Uterus (tissue), 4 donors: ENCODE results near the gene SMG7. TPM values are rescaled to one million over a fixed set of nuclear protein-coding genes. Genes with fewer than 3 reads are reported as not detected.

ENCODE experiments used
- DNase-seq, 2 donors: peaks; one replicate each; pipeline ENCODE4 v3.0.0-alpha.2; 2019 to 2020
- H3K27ac ChIP-seq, 2 donors: fragments of 200-600 bp; sonication (generic); 1 replicate in 1 of 2; 2 replicates in 1 of 2; pipeline ENCODE4 v1.5.1; 2016 to 2018
- H3K27me3 ChIP-seq, 2 donors: fragments of 200-600 bp; sonication (generic); one replicate each; pipeline ENCODE4 v1.5.1; 2018 to 2019; ENCODE audit warnings: control low read depth in 1 of 2
- H3K36me3 ChIP-seq, 2 donors: fragments of 200-600 bp; sonication (generic); one replicate each; pipeline ENCODE4 v1.5.1; 2019; ENCODE audit warnings: control low read depth in 1 of 2
- H3K4me1 ChIP-seq, 2 donors: fragments of 200-600 bp; sonication (generic); one replicate each; pipeline ENCODE4 v1.5.1; 2018 to 2019; ENCODE audit warnings: control low read depth in 1 of 2
- H3K4me3 ChIP-seq, 2 donors: fragments of 200-600 bp; sonication (generic); 1 replicate in 1 of 2; 2 replicates in 1 of 2; pipeline ENCODE4 v1.5.1; 2018 to 2019; ENCODE audit warnings: mild to moderate bottlenecking in 1 of 2
- H3K9me3 ChIP-seq, 2 donors: fragments of 200-600 bp; sonication (generic); one replicate each; pipeline ENCODE4 v1.5.1; 2019; ENCODE audit warnings: control low read depth in 1 of 2
- CTCF ChIP-seq, 4 experiments: fragments of 200-600 bp in 2 of 4; fragments of 450-650 bp in 2 of 4; sonication (generic) in 2 of 4; IDR thresholded peaks; one replicate each; pipeline ENCODE4 v1.5.1; 2016 to 2019; ENCODE audit warnings: antibody characterized with exemption in 4 of 4, mild to moderate bottlenecking in 2 of 4, moderate library complexity in 1 of 4
- POLR2A ChIP-seq, 2 donors: fragments of 450-650 bp; IDR thresholded peaks; one replicate each; pipeline ENCODE4 v1.6.1; 2016; ENCODE audit warnings: antibody characterized with exemption in 2 of 2, mild to moderate bottlenecking in 1 of 2, moderate library complexity in 1 of 2
- intact Hi-C: fragments of 100-400 bp; cut with DNase I; formaldehyde crosslinking; loops from one replicate; pipeline ENCODE4 v1.15.1; 2023; ENCODE audit warnings: low total_unique reads
- total RNA-seq, 4 donors: library from RNA; depleted of rRNA in 3 of 4; stranded (reverse); fragments of >200 nt in 3 of 4; gene quantifications; one replicate each; pipeline versions ENCODE4 v1.1.0 to v1.2.4, GENCODE V29; 2014 to 2023
- donor health status: DM: yes; HTN: yes; CAD: no.

SMG7 gene
- total RNA-seq, 4 donors from 2014 or later = 9.1 to 63.1 (median 37.0) TPM

- H3K4me3 ChIP-seq = no peak overlapping the region
- H3K4me1 ChIP-seq = no peaks in the 10 kb centered on the region
- TF ChIP-seq CTCF (IDR thresholded peaks at IDR 0.05) (no peak), POLR2A (IDR thresholded peaks at IDR 0.05) (no peak)
- no peaks in the 10 kb centered on the region for H3K27me3 ChIP-seq
- no peaks in the 10 kb centered on the region for H3K36me3 ChIP-seq
- no peak for DNase-seq
- no peaks in the 10 kb centered on the region for H3K9me3 ChIP-seq
- intact Hi-C loops = no loop called here
- H3K27ac ChIP-seq = no peak overlapping the region
Observed at GRCh38 chr1:183537405-183537804, 65.1 kb downstream of the SMG7 start.

GRCh38 chr1:183543619-183544204, 71.4 kb downstream of the SMG7 start:
- no peak for DNase-seq
- H3K27me3 ChIP-seq = no peaks in the 10 kb centered on the region
- H3K4me3 ChIP-seq = no peak overlapping the region
- H3K9me3 ChIP-seq = no peaks in the 10 kb centered on the region
- no peaks in the 10 kb centered on the region for H3K4me1 ChIP-seq
- H3K27ac ChIP-seq = no peak overlapping the region
- H3K36me3 ChIP-seq = no peaks in the 10 kb centered on the region
- no peak for TF ChIP-seq POLR2A (IDR thresholded peaks at IDR 0.05)
- TF ChIP-seq CTCF (IDR thresholded peaks at IDR 0.05) = peak; percentile 41 to 62 (median 51)
- intact Hi-C loops = no loop called here

- intact Hi-C loops = no loop called here
- no peak overlapping the region for H3K4me3 ChIP-seq
- no peaks in the 10 kb centered on the region for H3K36me3 ChIP-seq
- H3K4me1 ChIP-seq = no peaks in the 10 kb centered on the region
- H3K9me3 ChIP-seq = no peaks in the 10 kb centered on the region
- no peak for TF ChIP-seq POLR2A (IDR thresholded peaks at IDR 0.05)
- TF ChIP-seq CTCF (IDR thresholded peaks at IDR 0.05) = no peak
- no peak for DNase-seq
- H3K27me3 ChIP-seq = no peaks in the 10 kb centered on the region
- H3K27ac ChIP-seq = no peak overlapping the region
Observed at GRCh38 chr1:183544598-183545297, 72.4 kb downstream of the SMG7 start.

- DNase-seq = no peak
- Histone ChIP-seq H3K4me1 (no peaks in the 10 kb centered on the region), H3K27ac (no peak overlapping the region), H3K4me3 (no peak overlapping the region), H3K9me3 (no peaks in the 10 kb centered on the region), H3K36me3 (no peaks in the 10 kb centered on the region), H3K27me3 (no peaks in the 10 kb centered on the region)
- TF ChIP-seq CTCF (IDR thresholded peaks at IDR 0.05) = no peak
- TF ChIP-seq POLR2A (IDR thresholded peaks at IDR 0.05) = no peak
- intact Hi-C loops = no loop called here
Observed at GRCh38 chr1:183546427-183546826, 74.1 kb downstream of the SMG7 start.

GRCh38 chr1:183548116-183548515, 75.8 kb downstream of the SMG7 start:
- no peak overlapping the region for H3K27ac ChIP-seq
- intact Hi-C loops = no loop called here
- no peaks in the 10 kb centered on the region for H3K27me3 ChIP-seq
- H3K4me1 ChIP-seq = no peaks in the 10 kb centered on the region
- H3K36me3 ChIP-seq = no peaks in the 10 kb centered on the region
- no peak overlapping the region for H3K4me3 ChIP-seq
- H3K9me3 ChIP-seq = no peaks in the 10 kb centered on the region
- no peak for TF ChIP-seq POLR2A (IDR thresholded peaks at IDR 0.05)
- TF ChIP-seq CTCF (IDR thresholded peaks at IDR 0.05) = no peak
- DNase-seq = no peak
